Measurements from ENCODE around the gene GUCY1A1. TPM values are rescaled to one million over a fixed set of nuclear protein-coding genes. Genes with fewer than 3 reads are reported as not detected.

GUCY1A1 gene
- total and polyA plus RNA-seq, 2 of the 4 experiments (the other 2 are of a cell fraction) = 0.19 to 0.54 TPM

DNA sequence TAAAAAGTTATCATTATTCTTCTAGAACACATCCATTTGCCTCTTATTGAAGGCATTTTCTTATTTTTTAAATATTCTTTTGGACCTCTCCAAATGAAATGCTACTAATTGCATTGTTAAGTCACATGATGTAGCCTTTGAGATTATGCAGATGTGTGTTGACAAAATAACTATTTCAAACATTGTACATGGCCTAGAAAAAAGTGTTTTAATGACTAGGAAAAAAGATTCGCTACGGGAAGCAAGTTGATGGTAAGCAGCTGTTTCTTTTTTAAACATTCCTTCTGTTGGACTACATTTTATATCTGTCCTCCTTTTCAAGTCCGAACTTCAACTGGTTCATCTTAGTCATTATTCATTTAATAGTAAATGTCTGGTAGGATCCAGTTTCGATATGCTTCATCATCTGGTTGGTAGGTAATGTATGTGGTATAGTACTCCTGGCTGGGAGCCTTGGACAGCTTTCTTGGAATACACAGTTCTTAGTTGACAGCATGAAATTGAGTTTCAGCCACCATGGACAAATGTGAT, 34.3 kb upstream of the GUCY1A1 start:
- H3K23ac ChIP-seq (ENCODE audit: low read depth, low read length) = no peak overlapping the region
- no peaks in the 10 kb centered on the region; the same call in 1 of the 2 replicates for H4K20me1 ChIP-seq (ENCODE audit: insufficient read depth, low read length)
- CTCF ChIA-PET = no interaction called here
- H4K5ac ChIP-seq (ENCODE audit: low read depth, low read length) = no peak overlapping the region
- H3K18ac ChIP-seq (ENCODE audit: low read depth, low read length) = peak overlapping the region; percentile 47; the same call in 1 of the 2 replicates
- H2AK9ac ChIP-seq (replicated peaks; ENCODE audit: low read depth, low read length, poor library complexity) = no peak overlapping the region
- H3K14ac ChIP-seq (replicated peaks; ENCODE audit: low read depth, low read length) = no peak overlapping the region
- H3K36me3 ChIP-seq (ENCODE audit: control insufficient read depth, insufficient read depth, low read length) = no peaks in the 10 kb centered on the region
- no peak overlapping the region for H3K9ac ChIP-seq (ENCODE audit: low read depth, low read length)
- DNase-seq (no peak), ATAC-seq (ENCODE audit: low read depth) (no peak)
- H2BK15ac ChIP-seq (ENCODE audit: low read depth, low read length) = no peak overlapping the region
- peaks cover 15% of the 10 kb centered on the region for H3K4me1 ChIP-seq (ENCODE audit: control insufficient read depth, insufficient read depth, low read length)
- no peak overlapping the region for H4K91ac ChIP-seq (ENCODE audit: insufficient read depth, low read depth, low read length)
- H3K27me3 ChIP-seq (ENCODE audit: control insufficient read depth, insufficient read depth, low read length) = no peaks in the 10 kb centered on the region
- in situ Hi-C loops (cut with MboI; ENCODE audit: low sequenced_read_pairs) = no loop called here
- H3K9me3 ChIP-seq (ENCODE audit: control insufficient read depth, insufficient read depth, low read length) = no peaks in the 10 kb centered on the region
- intact Hi-C loops (cut with micrococcal nuclease) = no loop called here
- H3K4ac ChIP-seq (ENCODE audit: low read depth, low read length) = no peak overlapping the region
- H2AK5ac ChIP-seq (ENCODE audit: low read depth, low read length) = no peak overlapping the region
- no peak overlapping the region for H4K8ac ChIP-seq (ENCODE audit: low read depth in 2 of 2, low read length in 2 of 2)
- H3K56ac ChIP-seq (ENCODE audit: extremely low read depth, insufficient read depth, low read length) = no peak overlapping the region
- no peak overlapping the region for H3K4me3 ChIP-seq (ENCODE audit: insufficient read depth, low read depth, low read length)
- no peak overlapping the region for H3K27ac ChIP-seq (ENCODE audit: insufficient read depth, low read length)
- dilution Hi-C loops (cut with HindIII; ENCODE audit: low sequenced_read_pairs, unreplicated experiment) = no loop called here
- no peak overlapping the region for H2AFZ ChIP-seq (replicated peaks; ENCODE audit: low read length, poor library complexity)
- H3K4me2 ChIP-seq (ENCODE audit: low read depth, low read length) = peak overlapping the region; percentile 24; the same call in 1 of the 2 replicates
- POLR2A ChIA-PET (ENCODE audit: unreplicated experiment) = no interaction called here
- no TSS peak for BruUV-seq (replicated peaks)
- no peak overlapping the region for H2BK5ac ChIP-seq (ENCODE audit: low read depth, low read length, poor library complexity, severe bottlenecking)
- WGBS, 2 experiments (ENCODE audit: extremely low coverage in 2 of 2, insufficient read length in 1 of 2) = no CpG with 5 or more reads among the region's 4 CpGs
- no peak overlapping the region for H2BK20ac ChIP-seq (ENCODE audit: low read depth, low read length)
- TF ChIP-seq FOS (IDR thresholded peaks at IDR 0.05; ENCODE audit: low read depth, low read length) = no peak
- no peak for TF ChIP-seq CHD1 (IDR thresholded peaks at IDR 0.05; ENCODE audit: low read depth, low read length)
- no peak for TF ChIP-seq MAFK (IDR thresholded peaks at IDR 0.05; ENCODE audit: low read depth, low read length)
- TF ChIP-seq POLR2A (IDR thresholded peaks at IDR 0.05; ENCODE audit: low read depth, low read length) = no peak
- TF ChIP-seq RAD21 (IDR thresholded peaks at IDR 0.05; ENCODE audit: low read length) = no peak
- TF ChIP-seq NFE2L2 (IDR thresholded peaks at IDR 0.05; ENCODE audit: low read depth, low read length) = no peak
- no peak for TF ChIP-seq MXI1 (IDR thresholded peaks at IDR 0.05; ENCODE audit: borderline replicate concordance, low read depth, low read length)
- no peak for TF ChIP-seq CEBPB (IDR thresholded peaks at IDR 0.05; ENCODE audit: low read depth, low read length)
- TF ChIP-seq, protein P1, sequence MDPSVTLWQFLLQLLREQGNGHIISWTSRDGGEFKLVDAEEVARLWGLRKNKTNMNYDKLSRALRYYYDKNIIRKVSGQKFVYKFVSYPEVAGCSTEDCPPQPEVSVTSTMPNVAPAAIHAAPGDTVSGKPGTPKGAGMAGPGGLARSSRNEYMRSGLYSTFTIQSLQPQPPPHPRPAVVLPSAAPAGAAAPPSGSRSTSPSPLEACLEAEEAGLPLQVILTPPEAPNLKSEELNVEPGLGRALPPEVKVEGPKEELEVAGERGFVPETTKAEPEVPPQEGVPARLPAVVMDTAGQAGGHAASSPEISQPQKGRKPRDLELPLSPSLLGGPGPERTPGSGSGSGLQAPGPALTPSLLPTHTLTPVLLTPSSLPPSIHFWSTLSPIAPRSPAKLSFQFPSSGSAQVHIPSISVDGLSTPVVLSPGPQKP (IDR thresholded peaks at IDR 0.05; ENCODE audit: borderline replicate concordance, low read depth, low read length) = no peak
- TF ChIP-seq SMC3 (IDR thresholded peaks at IDR 0.05; ENCODE audit: low read depth, low read length) = no peak
- peaks cover 7% of the 10 kb centered on the region; the same call in 1 of the 2 replicates for H3K9me1 ChIP-seq (ENCODE audit: insufficient read depth, low read length)
- no peak overlapping the region for H2BK120ac ChIP-seq (ENCODE audit: low read depth, low read length)
- no peaks in the 10 kb centered on the region for H3K79me1 ChIP-seq (ENCODE audit: low read depth in 1 of 2, low read length in 2 of 2)
